H1 (cell line): ENCODE measurements around the gene RAB40B. TPM values are rescaled to one million over a fixed set of nuclear protein-coding genes. Genes with fewer than 3 reads are reported as not detected.

ENCODE experiments used
- CTCF ChIA-PET: fragments of 300-600 bp; sonication (Branson Sonifier 250); formaldehyde crosslinking; loops from one replicate; lab custom pipeline; 2021; ENCODE audit not compliant: partially characterized antibody; lab: Charles Lee
- POLR2A ChIA-PET: fragments of 300-600 bp; sonication (Branson Sonifier 250); formaldehyde crosslinking; loops from one replicate; lab custom pipeline; 2021; ENCODE audit warnings: inconsistent platforms; ENCODE audit not compliant: partially characterized antibody; lab: Charles Lee
- DNase-seq, 2 experiments: peaks; one replicate each; pipeline versions ENCODE4 v3.0.0 to v3.0.0-alpha.2; 2010 to 2022; ENCODE audit warnings: low spot score in 2 of 2, low read depth in 1 of 2, mixed read lengths in 1 of 2
- FAIRE-seq: peaks from 2 replicates; lab custom pipeline; 2011; peaks lifted over from hg19 to GRCh38; lab: Jason Lieb, UNC
- H2AFZ ChIP-seq: 2 replicates; pipeline ENCODE4 v1.8.1; 2012; ENCODE audit warnings: low read length, inconsistent platforms
- H2AK5ac ChIP-seq: 2 replicates; pipeline ENCODE4 v1.6.1; 2013; ENCODE audit warnings: low read depth, low read length
- H2BK120ac ChIP-seq: replicated peaks from 2 replicates; pipeline ENCODE3; 2013; ENCODE audit warnings: low read depth, low read length, inconsistent platforms
- H2BK12ac ChIP-seq: 2 replicates; pipeline ENCODE4 v1.6.1; 2013; ENCODE audit warnings: low read depth, low read length
- H2BK15ac ChIP-seq: 2 replicates; pipeline ENCODE4 v1.6.1; 2013; ENCODE audit warnings: low read length
- H2BK20ac ChIP-seq: 2 replicates; pipeline ENCODE4 v1.6.1; 2013; ENCODE audit warnings: low read length
- H2BK5ac ChIP-seq: 2 replicates; pipeline ENCODE4 v1.6.1; 2013; ENCODE audit warnings: low read depth, low read length
- H3K14ac ChIP-seq: 2 replicates; pipeline ENCODE4 v1.6.1; 2013; ENCODE audit warnings: inconsistent platforms; ENCODE audit not compliant: insufficient read length
- H3K18ac ChIP-seq: 2 replicates; pipeline ENCODE4 v1.6.1; 2013; ENCODE audit warnings: low read length; ENCODE audit errors: extremely low read depth
- H3K23ac ChIP-seq: 2 replicates; pipeline ENCODE4 v1.6.1; 2013; ENCODE audit warnings: inconsistent platforms; ENCODE audit not compliant: insufficient read length
- H3K23me2 ChIP-seq: 2 replicates; pipeline ENCODE4 v1.6.1; 2013; ENCODE audit warnings: low read depth, low read length
- H3K27ac ChIP-seq: 2 replicates; pipeline ENCODE4 v1.6.1; 2011; ENCODE audit warnings: low read depth, low read length, inconsistent platforms
- H3K27me3 ChIP-seq, 4 experiments: replicated peaks in 1 of 4; 1 replicate in 1 of 4; 2 replicates in 3 of 4; pipeline versions ENCODE4 v1.6.1 to v1.8.1; 2011 to 2013; ENCODE audit warnings: low read length in 3 of 4, mild to moderate bottlenecking in 3 of 4, inconsistent platforms in 2 of 4, mixed read lengths in 2 of 4, moderate library complexity in 1 of 4; ENCODE audit not compliant: control insufficient read depth in 3 of 4, insufficient read depth in 3 of 4; ENCODE audit errors: extremely low read depth in 1 of 4
- H3K36me3 ChIP-seq, 4 experiments: 2 replicates each; pipeline versions ENCODE4 v1.6.1 to v1.8.1; 2011 to 2013; ENCODE audit warnings: mild to moderate bottlenecking in 4 of 4, low read length in 3 of 4, moderate library complexity in 2 of 4, control low read depth in 1 of 4, inconsistent platforms in 1 of 4; ENCODE audit not compliant: insufficient read depth in 4 of 4, control insufficient read depth in 2 of 4
- H3K4ac ChIP-seq: replicated peaks from 2 replicates; pipeline ENCODE3; 2013; ENCODE audit warnings: low read length, low read depth, mixed read lengths, inconsistent platforms; ENCODE audit not compliant: insufficient read length
- H3K4me1 ChIP-seq, 4 experiments: replicated peaks in 1 of 4; 1 replicate in 1 of 4; 2 replicates in 3 of 4; pipeline versions ENCODE4 v1.6.1 to v1.8.1; 2011 to 2013; ENCODE audit warnings: low read length in 3 of 4, inconsistent platforms in 2 of 4, mixed read lengths in 1 of 4; ENCODE audit not compliant: insufficient read depth in 4 of 4, control insufficient read depth in 3 of 4
- H3K4me2 ChIP-seq, 2 experiments: 2 replicates each; pipeline versions ENCODE4 v1.6.1 to v1.8.1; 2011 to 2013; ENCODE audit warnings: low read depth in 2 of 2, low read length in 2 of 2, control low read depth in 1 of 2, inconsistent platforms in 1 of 2, mild to moderate bottlenecking in 1 of 2; ENCODE audit not compliant: insufficient read depth in 1 of 2
- H3K4me3 ChIP-seq, 4 experiments: fragments of 200-600, 300-600 bp in 1 of 4; sonication (generic), shearing (Covaris generic), sonication (Bioruptor Twin) in 1 of 4; 2 replicates each; pipeline versions ENCODE4 v1.5.1 to v1.8.1; 2011 to 2016; ENCODE audit warnings: low read length in 4 of 4, low read depth in 3 of 4, control low read depth in 2 of 4, inconsistent platforms in 2 of 4, mild to moderate bottlenecking in 2 of 4, mixed read lengths in 1 of 4, moderate library complexity in 1 of 4; ENCODE audit not compliant: insufficient read depth in 2 of 4; ENCODE audit errors: extremely low read depth in 1 of 4
- H3K56ac ChIP-seq: replicated peaks from 2 replicates; pipeline ENCODE3; 2013; ENCODE audit warnings: low read depth, mild to moderate bottlenecking, mixed read lengths, low read length, inconsistent platforms; ENCODE audit not compliant: insufficient read length
- H3K79me1 ChIP-seq: 2 replicates; pipeline ENCODE4 v1.6.1; 2013; ENCODE audit warnings: low read depth, low read length, control low read depth
- H3K79me2 ChIP-seq, 2 experiments: 2 replicates each; pipeline versions ENCODE4 v1.6.1 to v1.8.1; 2012 to 2013; ENCODE audit warnings: low read length in 2 of 2, mild to moderate bottlenecking in 2 of 2, inconsistent platforms in 1 of 2; ENCODE audit not compliant: insufficient read depth in 2 of 2, control insufficient read depth in 1 of 2
- H3K9ac ChIP-seq, 4 experiments: replicated peaks in 1 of 4; 1 replicate in 1 of 4; 2 replicates in 3 of 4; pipeline versions ENCODE4 v1.6.1 to v1.8.1; 2011 to 2013; ENCODE audit warnings: low read depth in 3 of 4, low read length in 3 of 4, control low read depth in 2 of 4, mild to moderate bottlenecking in 2 of 4, moderate library complexity in 2 of 4, inconsistent platforms in 1 of 4; ENCODE audit errors: extremely low read depth in 1 of 4
- H3K9me3 ChIP-seq, 2 experiments: 2 replicates each; pipeline versions ENCODE4 v1.6.1 to v1.8.1; 2012 to 2013; ENCODE audit warnings: mild to moderate bottlenecking in 2 of 2, moderate library complexity in 2 of 2, control low read depth in 1 of 2, inconsistent platforms in 1 of 2, low read depth in 1 of 2, low read length in 1 of 2, mixed read lengths in 1 of 2; ENCODE audit not compliant: insufficient read depth in 2 of 2
- H4K20me1 ChIP-seq, 2 experiments: replicated peaks in 1 of 2; 2 replicates each; pipeline versions ENCODE3 to v1.8.1; 2011 to 2013; ENCODE audit warnings: inconsistent platforms in 2 of 2, low read length in 2 of 2, mild to moderate bottlenecking in 1 of 2; ENCODE audit not compliant: insufficient read depth in 2 of 2, control insufficient read depth in 1 of 2
- H4K5ac ChIP-seq: 2 replicates; pipeline ENCODE4 v1.6.1; 2013; ENCODE audit warnings: low read length, low read depth, mixed read lengths, inconsistent platforms; ENCODE audit not compliant: insufficient read length
- H4K8ac ChIP-seq: 2 replicates; pipeline ENCODE4 v1.8.0; 2013; ENCODE audit warnings: mild to moderate bottlenecking, moderate library complexity, low read length, inconsistent platforms; ENCODE audit not compliant: insufficient read depth; ENCODE audit errors: extremely low read depth
- H4K91ac ChIP-seq: replicated peaks from 2 replicates; pipeline ENCODE3; 2013; ENCODE audit warnings: low read length, mixed read lengths, inconsistent platforms; ENCODE audit not compliant: insufficient read length
- CBX8 ChIP-seq: fragments of 300-800, 300-1000 bp; sonication (generic); IDR thresholded peaks from 2 replicates; pipeline ENCODE4 v1.7.1; 2016; ENCODE audit warnings: low read depth, low read length, borderline replicate concordance
- FOSL1 ChIP-seq: IDR thresholded peaks from 2 replicates; pipeline ENCODE4 v1.6.1; 2011; ENCODE audit warnings: mild to moderate bottlenecking, low read depth, low read length, moderate library complexity; ENCODE audit not compliant: insufficient read depth
- NANOG ChIP-seq: IDR thresholded peaks from 2 replicates; pipeline ENCODE4 v1.6.1; 2011; ENCODE audit warnings: low read length, low read depth, mild to moderate bottlenecking, inconsistent platforms; ENCODE audit not compliant: insufficient read depth, poor library complexity, severe bottlenecking
- NRF1 ChIP-seq: IDR thresholded peaks from 2 replicates; pipeline ENCODE4 v1.6.1; 2011; ENCODE audit warnings: mild to moderate bottlenecking, low read depth, low read length, improper control_type of control experiment
- POU5F1 ChIP-seq: IDR thresholded peaks from 2 replicates; pipeline ENCODE4 v1.6.1; 2011; ENCODE audit warnings: low read depth, mild to moderate bottlenecking, low read length, moderate library complexity
- RXRA ChIP-seq: IDR thresholded peaks from 2 replicates; pipeline ENCODE4 v1.6.1; 2011; ENCODE audit warnings: low read depth, mild to moderate bottlenecking, low read length, moderate library complexity; ENCODE audit not compliant: insufficient read depth
- SAP30 ChIP-seq: fragments of 300-600 bp; sonication (generic); IDR thresholded peaks from 2 replicates; pipeline ENCODE4 v1.7.1; 2012; ENCODE audit warnings: low read length, moderate library complexity, mild to moderate bottlenecking, inconsistent platforms; ENCODE audit not compliant: insufficient read depth, insufficient replicate concordance
- USF2 ChIP-seq: IDR thresholded peaks from 2 replicates; pipeline ENCODE4 v1.6.1; 2011; ENCODE audit warnings: low read length, improper control_type of control experiment
- WGBS, 2 experiments: shearing (Covaris generic) in 1 of 2; methylation state at CpG; one replicate each; pipeline versions ENCODE4 v1.1.6 to v1.1.7; 2013 to 2015; ENCODE audit warnings: low lambda C conversion rate in 2 of 2, mixed read lengths in 2 of 2, inconsistent platforms in 1 of 2, low coverage in 1 of 2, missing lambda C conversion rate in 1 of 2; ENCODE audit not compliant: insufficient replicate concordance in 2 of 2, insufficient coverage in 1 of 2, insufficient read length in 1 of 2; ENCODE audit errors: extremely low coverage in 1 of 2, missing lambda C conversion rate in 1 of 2; 5-methylcytosine and 5-hydroxymethylcytosine counted together
- polyA plus RNA-seq, 7 experiments: library from polyadenylated mRNA; depleted of rRNA in 3 of 7; stranded (reverse) in 5 of 7; unstranded in 2 of 7; fragments of >200 nt in 5 of 7; fragments of 200-250 nt in 2 of 7; gene quantifications; 1 replicate in 5 of 7; 2 replicates in 1 of 7; 4 replicates in 1 of 7; pipeline versions ENCODE4 v1.2.1 to v1.2.3, GENCODE V29; 2011 to 2013; ENCODE audit warnings: missing spikeins in 2 of 7, mixed read lengths in 2 of 7
- total RNA-seq: library from RNA; stranded (reverse); fragmentation: NEBNext Ultra II Directional; extraction: Animal tissue kit (Norgen Biotek cat#: 25700); gene quantifications from 2 replicates; pipeline ENCODE4 v1.2.1, GENCODE V29; 2021

RAB40B gene
- total and polyA plus RNA-seq, 2 of the 8 experiments (the other 6 are each of a cell fraction or from before 2014, with no cell fraction given) = 3.1 to 4.6 TPM

GRCh38 chr17:82605939-82606600 lies 92.4 kb downstream of the RAB40B start:
- no peak for DNase-seq
- Histone ChIP-seq H3K14ac (no peak overlapping the region), H3K4me3 (no peak overlapping the region)
- WGBS, 2 experiments = 90% methylated on average over 16 of the region's 16 CpGs; no CpG with 5 or more reads in 1 of the 2 experiments
- CTCF ChIA-PET = interaction anchor here (0.7 to 1.1 kb wide), 2 partner anchors 9 to 52 kb away, joined by 3 read pairs; no protein-coding TSS in a partner anchor
- TF ChIP-seq POU5F1 (no peak), RXRA (no peak), FOSL1 (no peak), USF2 (no peak), CBX8 (no peak), NRF1 (no peak), NANOG (no peak), SAP30 (no peak)
- TF ChIP-seq, all 59 proteins: peak for 0
- Histone ChIP-seq H2BK12ac (no peak overlapping the region), H3K79me2 (no peaks in the 10 kb centered on the region), H3K18ac (no peak overlapping the region), H3K4me2 (no peak overlapping the region), H3K23ac (no peak overlapping the region), H2BK20ac (no peak overlapping the region), H2AFZ (no peak overlapping the region), H2BK15ac (no peak overlapping the region), H2BK5ac (no peak overlapping the region), H3K27ac (no peak overlapping the region), H4K5ac (no peak overlapping the region), H3K23me2 (no peaks in the 10 kb centered on the region), H4K8ac (no peak overlapping the region; the same call in 1 of the 2 replicates), H3K27me3 (no peaks in the 10 kb centered on the region), H3K9ac (no peak overlapping the region), H4K20me1 (peaks cover 0 to 6% of the 10 kb centered on the region in 2 experiments), H2BK120ac (no peak overlapping the region), H3K79me1 (no peaks in the 10 kb centered on the region), H2AK5ac (no peak overlapping the region), H3K4me1 (no peaks in the 10 kb centered on the region), H3K9me3 (peaks cover 0 to 6% of the 10 kb centered on the region in 2 experiments; a peak in 2 of 4 replicates), H3K4ac (no peak overlapping the region), H3K56ac (no peak overlapping the region), H3K36me3 (peaks cover 6 to 45% (median 32%) of the 10 kb centered on the region in 4 experiments), H4K91ac (no peak overlapping the region)
- FAIRE-seq = no peak
- POLR2A ChIA-PET = no interaction called here
